Measurements from ENCODE around the gene SLC22A1. TPM values are rescaled to one million over a fixed set of nuclear protein-coding genes. Genes with fewer than 3 reads are reported as not detected.

SLC22A1 gene
- total RNA-seq, 1 experiment from 2014 or later = 0.39 TPM

DNA sequence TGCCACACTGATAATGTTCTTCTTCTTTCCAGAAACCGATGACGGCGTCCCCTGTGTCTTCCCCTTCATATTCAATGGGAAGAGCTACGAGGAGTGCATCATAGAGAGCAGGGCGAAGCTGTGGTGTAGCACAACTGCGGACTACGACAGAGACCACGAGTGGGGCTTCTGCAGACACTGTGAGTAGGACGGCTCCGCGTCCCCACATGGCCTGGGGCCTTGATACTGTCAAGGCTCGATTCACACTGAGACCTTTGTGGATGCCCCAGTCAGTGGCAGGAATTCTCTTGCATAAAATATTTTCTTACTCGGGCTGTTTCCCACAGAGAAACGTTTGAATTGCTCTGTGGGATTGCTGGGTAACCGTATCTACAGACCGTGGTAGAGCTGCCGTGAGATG, 41.5 kb upstream of the SLC22A1 start:
- Histone ChIP-seq H2BK120ac (ENCODE audit: low read depth, low read length, poor library complexity, severe bottlenecking) (no peak overlapping the region), H2BK20ac (ENCODE audit: low read depth, low read length, poor library complexity, severe bottlenecking) (no peak overlapping the region), H3T11ph (ENCODE audit: low read length) (no peak overlapping the region), H2AK5ac (ENCODE audit: insufficient read length, low read length) (no peak overlapping the region), H2BK12ac (ENCODE audit: insufficient read length, low read depth, low read length) (no peak overlapping the region), H3K27me3 (ENCODE audit: insufficient read depth, low read length) (no peaks in the 10 kb centered on the region), H3K14ac (ENCODE audit: insufficient read depth, low read length) (no peak overlapping the region), H2BK5ac (ENCODE audit: insufficient read length, low read length) (no peak overlapping the region), H3K56ac (ENCODE audit: insufficient read length, low read depth, low read length) (no peak overlapping the region), H3K9me3 (ENCODE audit: control insufficient read depth, low read depth, low read length) (peaks cover 9% of the 10 kb centered on the region), H4K91ac (ENCODE audit: insufficient read length, low read depth, low read length) (no peak overlapping the region), H3K4me1 (ENCODE audit: insufficient read depth, low read length) (no peaks in the 10 kb centered on the region), H3K27ac (ENCODE audit: insufficient read length, low read depth, low read length) (no peak overlapping the region), H3K23ac (ENCODE audit: insufficient read length, low read depth, low read length) (no peak overlapping the region), H3K79me2 (ENCODE audit: insufficient read depth, low read length) (no peaks in the 10 kb centered on the region), H3K18ac (ENCODE audit: insufficient read length, low read depth, low read length) (no peak overlapping the region), H3K4me2 (ENCODE audit: insufficient read depth, insufficient read length, low read length) (no peak overlapping the region), H2AFZ (ENCODE audit: low read length) (no peak overlapping the region), H3K9ac (ENCODE audit: extremely low read depth, insufficient read length, low read length) (no peak overlapping the region), H4K5ac (ENCODE audit: insufficient read length, low read depth, low read length) (no peak overlapping the region), H2BK15ac (ENCODE audit: low read depth, low read length) (no peak overlapping the region), H3K4ac (ENCODE audit: low read depth, low read length) (no peak overlapping the region), H3K23me2 (ENCODE audit: insufficient read length, low read depth, low read length, poor library complexity, severe bottlenecking) (no peaks in the 10 kb centered on the region), H3K79me1 (ENCODE audit: insufficient read depth, low read depth, low read length, poor library complexity, severe bottlenecking) (no peaks in the 10 kb centered on the region), H4K20me1 (ENCODE audit: control insufficient read depth, insufficient read depth, insufficient read length) (no peaks in the 10 kb centered on the region), H4K8ac (replicated peaks; ENCODE audit: insufficient read length, low read depth, low read length) (no peak overlapping the region)
- no CpG with 5 or more reads among the region's 17 CpGs for WGBS (ENCODE audit: extremely low coverage, insufficient read length, low lambda C conversion rate)
- TF ChIP-seq, protein P1, sequence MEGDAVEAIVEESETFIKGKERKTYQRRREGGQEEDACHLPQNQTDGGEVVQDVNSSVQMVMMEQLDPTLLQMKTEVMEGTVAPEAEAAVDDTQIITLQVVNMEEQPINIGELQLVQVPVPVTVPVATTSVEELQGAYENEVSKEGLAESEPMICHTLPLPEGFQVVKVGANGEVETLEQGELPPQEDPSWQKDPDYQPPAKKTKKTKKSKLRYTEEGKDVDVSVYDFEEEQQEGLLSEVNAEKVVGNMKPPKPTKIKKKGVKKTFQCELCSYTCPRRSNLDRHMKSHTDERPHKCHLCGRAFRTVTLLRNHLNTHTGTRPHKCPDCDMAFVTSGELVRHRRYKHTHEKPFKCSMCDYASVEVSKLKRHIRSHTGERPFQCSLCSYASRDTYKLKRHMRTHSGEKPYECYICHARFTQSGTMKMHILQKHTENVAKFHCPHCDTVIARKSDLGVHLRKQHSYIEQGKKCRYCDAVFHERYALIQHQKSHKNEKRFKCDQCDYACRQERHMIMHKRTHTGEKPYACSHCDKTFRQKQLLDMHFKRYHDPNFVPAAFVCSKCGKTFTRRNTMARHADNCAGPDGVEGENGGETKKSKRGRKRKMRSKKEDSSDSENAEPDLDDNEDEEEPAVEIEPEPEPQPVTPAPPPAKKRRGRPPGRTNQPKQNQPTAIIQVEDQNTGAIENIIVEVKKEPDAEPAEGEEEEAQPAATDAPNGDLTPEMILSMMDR (conservative IDR thresholded peaks at IDR 0.05) = no peak
- Mint-ChIP-seq H3K4me1 (peaks cover 2 to 3% of the 10 kb centered on the region in 2 experiments; a peak in 2 of 4 replicates), H3K27ac (no peak overlapping the region), H3K4me3 (no peak overlapping the region), H3K27me3 (ENCODE audit: low read depth) (no peaks in the 10 kb centered on the region), H3K9me3 (peaks cover 5 to 8% of the 10 kb centered on the region in 2 experiments), H3K36me3 (ENCODE audit: insufficient read depth in 1 of 3, low read depth in 3 of 3) (peaks cover 69 to 91% (median 87%) of the 10 kb centered on the region in 3 experiments)
- DNase-seq = no peak

All from H9 (cell line).